RWPE2 (cell line): ENCODE results near the gene FFAR3.

Experiments used
- ATAC-seq: fragments of 200-7000 bp; cut with Tn5 transposase; 3 replicates; pipeline ENCODE4 v1.9.1; 2021; ENCODE audit warnings: low read depth
- DNase-seq: peaks from one replicate; pipeline ENCODE4 v3.0.0-alpha.2; 2020; ENCODE audit warnings: low spot score
- H3K27ac ChIP-seq: fragments of 450-650 bp; 2 replicates; pipeline ENCODE4 v1.5.1; 2017; ENCODE audit warnings: mild to moderate bottlenecking; ENCODE audit not compliant: poor library complexity, severe bottlenecking
- H3K27me3 ChIP-seq: fragments of 250-450 bp; sonication (Bioruptor Pico); 2 replicates; pipeline ENCODE4 v1.5.1; 2021; ENCODE audit warnings: mild to moderate bottlenecking, moderate library complexity; ENCODE audit not compliant: insufficient read depth, poor library complexity, severe bottlenecking
- H3K36me3 ChIP-seq: fragments of 250-450 bp; sonication (Bioruptor Pico); 2 replicates; pipeline ENCODE4 v1.5.1; 2020; ENCODE audit warnings: low read depth, mild to moderate bottlenecking, moderate library complexity
- H3K4me1 ChIP-seq: fragments of 250-450 bp; sonication (Bioruptor Pico); 2 replicates; pipeline ENCODE4 v1.5.1; 2021; ENCODE audit warnings: mild to moderate bottlenecking, moderate library complexity; ENCODE audit not compliant: insufficient read depth, poor library complexity, severe bottlenecking
- H3K4me3 ChIP-seq: fragments of 250-450 bp; sonication (Bioruptor Pico); 2 replicates; pipeline ENCODE4 v1.5.1; 2021; ENCODE audit warnings: mild to moderate bottlenecking, moderate library complexity; ENCODE audit not compliant: severe bottlenecking
- H3K9me3 ChIP-seq: fragments of 250-450 bp; sonication (Bioruptor Pico); 2 replicates; pipeline ENCODE4 v1.5.1; 2021; ENCODE audit warnings: mild to moderate bottlenecking, moderate library complexity; ENCODE audit not compliant: severe bottlenecking
- CTCF ChIP-seq: fragments of 450-650 bp; IDR thresholded peaks from one replicate; pipeline ENCODE4 v1.5.1; 2017; ENCODE audit warnings: mild to moderate bottlenecking, moderate library complexity; ENCODE audit not compliant: poor library complexity, severe bottlenecking

Gene FFAR3

GRCh38 chr19:35310811-35311465 is 47.3 kb upstream of the FFAR3 start:
- Histone ChIP-seq H3K36me3 (no peaks in the 10 kb centered on the region), H3K27me3 (no peaks in the 10 kb centered on the region), H3K4me3 (no peak overlapping the region), H3K4me1 (peaks cover 6% of the 10 kb centered on the region), H3K9me3 (no peaks in the 10 kb centered on the region), H3K27ac (no peak overlapping the region)
- no peak for DNase-seq
- ATAC-seq: no peak
- TF ChIP-seq CTCF: no peak

GRCh38 chr19:35311901-35312665 is 46.2 kb upstream of the FFAR3 start:
- no peaks in the 10 kb centered on the region for H3K27me3 ChIP-seq
- no peaks in the 10 kb centered on the region for H3K36me3 ChIP-seq
- H3K27ac ChIP-seq: no peak overlapping the region
- no peak overlapping the region for H3K4me3 ChIP-seq
- no peaks in the 10 kb centered on the region for H3K9me3 ChIP-seq
- TF ChIP-seq CTCF: no peak
- DNase-seq: no peak
- peaks cover 6% of the 10 kb centered on the region for H3K4me1 ChIP-seq
- no peak; the same call in 2 of the 3 replicates for ATAC-seq

GRCh38 chr19:35313587-35313986 is 44.7 kb upstream of the FFAR3 start:
- no peaks in the 10 kb centered on the region for H3K9me3 ChIP-seq
- H3K27me3 ChIP-seq: no peaks in the 10 kb centered on the region
- no peak for TF ChIP-seq CTCF
- ATAC-seq (no peak), DNase-seq (no peak)
- H3K36me3 ChIP-seq: no peaks in the 10 kb centered on the region
- peaks cover 8% of the 10 kb centered on the region for H3K4me1 ChIP-seq
- no peak overlapping the region for H3K4me3 ChIP-seq
- no peak overlapping the region for H3K27ac ChIP-seq

GRCh38 chr19:35314031-35314430 is 44.2 kb upstream of the FFAR3 start:
- no peaks in the 10 kb centered on the region for H3K27me3 ChIP-seq
- H3K27ac ChIP-seq: no peak overlapping the region
- ATAC-seq: no peak
- DNase-seq: no peak
- H3K4me1 ChIP-seq: peaks cover 11% of the 10 kb centered on the region
- H3K4me3 ChIP-seq: no peak overlapping the region
- no peaks in the 10 kb centered on the region for H3K9me3 ChIP-seq
- no peaks in the 10 kb centered on the region for H3K36me3 ChIP-seq
- TF ChIP-seq CTCF: no peak

- TF ChIP-seq CTCF: no peak
- peaks cover 11% of the 10 kb centered on the region for H3K4me1 ChIP-seq
- no peaks in the 10 kb centered on the region for H3K36me3 ChIP-seq
- no peak overlapping the region for H3K4me3 ChIP-seq
- H3K27me3 ChIP-seq: no peaks in the 10 kb centered on the region
- H3K9me3 ChIP-seq: no peaks in the 10 kb centered on the region
- H3K27ac ChIP-seq: no peak overlapping the region
- ATAC-seq (no peak), DNase-seq (no peak)
These were observed 43.3 kb upstream of the FFAR3 start for GRCh38 chr19:35314858-35315470.
